K562 (cell line): ENCODE results near the gene ERC2.

ENCODE experiments used
- CBX3 ChIP-seq, 2 experiments: IDR thresholded peaks; 1 replicate in 1 of 2; 2 replicates in 1 of 2; pipeline ENCODE4 v1.6.1; 2012; ENCODE audit warnings: inconsistent platforms in 2 of 2, low read length in 2 of 2, borderline replicate concordance in 1 of 2, control low read depth in 1 of 2
- CHCHD3 ChIP-seq: fragments of 250-450 bp; sonication (Bioruptor Pico); IDR thresholded peaks from 2 replicates; pipeline ENCODE4 v2.1.2; 2022; ENCODE audit warnings: mild to moderate bottlenecking
- CHD1 ChIP-seq: fragments of 200-600 bp; sonication (generic); IDR thresholded peaks from one replicate; pipeline ENCODE4 v1.6.1; 2012; ENCODE audit warnings: mild to moderate bottlenecking, moderate library complexity, low read length, inconsistent platforms
- CTCF ChIP-seq, 3 experiments: IDR thresholded peaks in 2 of 3; conservative IDR thresholded peaks in 1 of 3; 2 replicates each; pipeline ENCODE4 v1.5.1; 2011 to 2012; ENCODE audit warnings: low read length in 3 of 3, mild to moderate bottlenecking in 3 of 3, control low read depth in 2 of 3, improper control_type of control experiment in 1 of 3, inconsistent platforms in 1 of 3, low read depth in 1 of 3, mixed read lengths in 1 of 3, moderate library complexity in 1 of 3; ENCODE audit not compliant: insufficient read depth in 2 of 3
- KLF10 ChIP-seq: fragments of 250-450 bp; sonication (Bioruptor Pico); IDR thresholded peaks from 2 replicates; pipeline ENCODE4 v1.6.1; 2021; ENCODE audit warnings: matching md5 sums
- MTA3 ChIP-seq: fragments of 450-650 bp; formaldehyde crosslinking; IDR thresholded peaks from 2 replicates; pipeline ENCODE4 v1.6.1; 2017; ENCODE audit warnings: mild to moderate bottlenecking, borderline replicate concordance
- PTRF ChIP-seq: fragments of 450-650 bp; IDR thresholded peaks from 2 replicates; pipeline ENCODE4 v1.6.1; 2016; ENCODE audit warnings: mild to moderate bottlenecking, missing genetic modification characterization, missing compliant biosample characterization
- ZEB2 ChIP-seq: fragments of 450-650 bp; IDR thresholded peaks from 2 replicates; pipeline ENCODE4 v1.6.1; 2016
- TF ChIP-seq, protein P1 (sequence below): fragments of 250-450 bp; sonication (Bioruptor Pico); IDR thresholded peaks from 2 replicates; pipeline ENCODE4 v1.5.1; 2021; ENCODE audit warnings: mild to moderate bottlenecking
- TF ChIP-seq, protein P2 (sequence below): sonication (generic); formaldehyde crosslinking; IDR thresholded peaks from 2 replicates; pipeline ENCODE4 v1.8.1; 2023; ENCODE audit warnings: mild to moderate bottlenecking, missing genetic modification reagents
- TF ChIP-seq, protein P3 (sequence below), 3 experiments: fragments of 200-800 bp in 1 of 3; fragments of 250-450 bp in 1 of 3; fragments of 450-650 bp in 1 of 3; sonication (Bioruptor Pico) in 1 of 3; sonication (Bioruptor generic) in 1 of 3; formaldehyde crosslinking in 1 of 3; IDR thresholded peaks; 2 replicates each; pipeline versions ENCODE4 v1.6.1 to v1.8.0; 2016 to 2022; ENCODE audit warnings: mild to moderate bottlenecking in 2 of 3, missing genetic modification characterization in 2 of 3, missing compliant biosample characterization in 1 of 3, moderate library complexity in 1 of 3
- TF ChIP-seq, protein P4 (sequence below): fragments of 250-450 bp; sonication (Bioruptor Pico); IDR thresholded peaks from 2 replicates; pipeline ENCODE4 v1.9.0; 2021; ENCODE audit warnings: mild to moderate bottlenecking, inconsistent platforms

GRCh38 chr3:55711646-55712045, 756.6 kb downstream of the ERC2 start:
- TF ChIP-seq PTRF (tag) (no peak), CHD1 (no peak), KLF10 (CRISPR knock-in tag) (no peak), ZEB2 (no peak), CTCF (IDR thresholded peaks at IDR 0.05 in 2 of 3, conservative IDR thresholded peaks at IDR 0.05 in 1 of 3; ENCODE audit: insufficient read depth in 2 of 3, low read depth in 1 of 3, low read length in 3 of 3) (no peak), CHCHD3 (CRISPR knock-in tag) (no peak), MTA3 (no peak), CBX3 (IDR thresholded peaks at IDR 0.05; ENCODE audit: borderline replicate concordance in 1 of 2, low read length in 2 of 2) (no peak)
- TF ChIP-seq, protein P1, sequence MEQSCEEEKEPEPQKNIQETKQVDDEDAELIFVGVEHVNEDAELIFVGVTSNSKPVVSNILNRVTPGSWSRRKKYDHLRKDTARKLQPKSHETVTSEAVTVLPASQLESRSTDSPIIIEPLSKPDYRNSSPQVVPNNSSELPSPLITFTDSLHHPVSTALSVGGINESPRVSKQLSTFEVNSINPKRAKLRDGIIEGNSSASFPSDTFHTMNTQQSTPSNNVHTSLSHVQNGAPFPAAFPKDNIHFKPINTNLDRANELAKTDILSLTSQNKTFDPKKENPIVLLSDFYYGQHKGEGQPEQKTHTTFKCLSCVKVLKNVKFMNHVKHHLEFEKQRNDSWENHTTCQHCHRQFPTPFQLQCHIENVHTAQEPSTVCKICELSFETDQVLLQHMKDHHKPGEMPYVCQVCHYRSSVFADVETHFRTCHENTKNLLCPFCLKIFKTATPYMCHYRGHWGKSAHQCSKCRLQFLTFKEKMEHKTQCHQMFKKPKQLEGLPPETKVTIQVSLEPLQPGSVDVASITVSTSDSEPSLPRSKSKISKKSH (CRISPR knock-in tag) = no peak
- TF ChIP-seq, protein P2, sequence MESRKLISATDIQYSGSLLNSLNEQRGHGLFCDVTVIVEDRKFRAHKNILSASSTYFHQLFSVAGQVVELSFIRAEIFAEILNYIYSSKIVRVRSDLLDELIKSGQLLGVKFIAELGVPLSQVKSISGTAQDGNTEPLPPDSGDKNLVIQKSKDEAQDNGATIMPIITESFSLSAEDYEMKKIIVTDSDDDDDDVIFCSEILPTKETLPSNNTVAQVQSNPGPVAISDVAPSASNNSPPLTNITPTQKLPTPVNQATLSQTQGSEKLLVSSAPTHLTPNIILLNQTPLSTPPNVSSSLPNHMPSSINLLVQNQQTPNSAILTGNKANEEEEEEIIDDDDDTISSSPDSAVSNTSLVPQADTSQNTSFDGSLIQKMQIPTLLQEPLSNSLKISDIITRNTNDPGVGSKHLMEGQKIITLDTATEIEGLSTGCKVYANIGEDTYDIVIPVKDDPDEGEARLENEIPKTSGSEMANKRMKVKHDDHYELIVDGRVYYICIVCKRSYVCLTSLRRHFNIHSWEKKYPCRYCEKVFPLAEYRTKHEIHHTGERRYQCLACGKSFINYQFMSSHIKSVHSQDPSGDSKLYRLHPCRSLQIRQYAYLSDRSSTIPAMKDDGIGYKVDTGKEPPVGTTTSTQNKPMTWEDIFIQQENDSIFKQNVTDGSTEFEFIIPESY (CRISPR knock-in tag) = no peak
- TF ChIP-seq, protein P3, sequence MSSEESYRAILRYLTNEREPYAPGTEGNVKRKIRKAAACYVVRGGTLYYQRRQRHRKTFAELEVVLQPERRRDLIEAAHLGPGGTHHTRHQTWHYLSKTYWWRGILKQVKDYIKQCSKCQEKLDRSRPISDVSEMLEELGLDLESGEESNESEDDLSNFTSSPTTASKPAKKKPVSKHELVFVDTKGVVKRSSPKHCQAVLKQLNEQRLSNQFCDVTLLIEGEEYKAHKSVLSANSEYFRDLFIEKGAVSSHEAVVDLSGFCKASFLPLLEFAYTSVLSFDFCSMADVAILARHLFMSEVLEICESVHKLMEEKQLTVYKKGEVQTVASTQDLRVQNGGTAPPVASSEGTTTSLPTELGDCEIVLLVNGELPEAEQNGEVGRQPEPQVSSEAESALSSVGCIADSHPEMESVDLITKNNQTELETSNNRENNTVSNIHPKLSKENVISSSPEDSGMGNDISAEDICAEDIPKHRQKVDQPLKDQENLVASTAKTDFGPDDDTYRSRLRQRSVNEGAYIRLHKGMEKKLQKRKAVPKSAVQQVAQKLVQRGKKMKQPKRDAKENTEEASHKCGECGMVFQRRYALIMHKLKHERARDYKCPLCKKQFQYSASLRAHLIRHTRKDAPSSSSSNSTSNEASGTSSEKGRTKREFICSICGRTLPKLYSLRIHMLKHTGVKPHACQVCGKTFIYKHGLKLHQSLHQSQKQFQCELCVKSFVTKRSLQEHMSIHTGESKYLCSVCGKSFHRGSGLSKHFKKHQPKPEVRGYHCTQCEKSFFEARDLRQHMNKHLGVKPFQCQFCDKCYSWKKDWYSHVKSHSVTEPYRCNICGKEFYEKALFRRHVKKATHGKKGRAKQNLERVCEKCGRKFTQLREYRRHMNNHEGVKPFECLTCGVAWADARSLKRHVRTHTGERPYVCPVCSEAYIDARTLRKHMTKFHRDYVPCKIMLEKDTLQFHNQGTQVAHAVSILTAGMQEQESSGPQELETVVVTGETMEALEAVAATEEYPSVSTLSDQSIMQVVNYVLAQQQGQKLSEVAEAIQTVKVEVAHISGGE (CRISPR knock-in tag; IDR thresholded peaks at IDR 0.05) = no peak
- TF ChIP-seq, protein P4, sequence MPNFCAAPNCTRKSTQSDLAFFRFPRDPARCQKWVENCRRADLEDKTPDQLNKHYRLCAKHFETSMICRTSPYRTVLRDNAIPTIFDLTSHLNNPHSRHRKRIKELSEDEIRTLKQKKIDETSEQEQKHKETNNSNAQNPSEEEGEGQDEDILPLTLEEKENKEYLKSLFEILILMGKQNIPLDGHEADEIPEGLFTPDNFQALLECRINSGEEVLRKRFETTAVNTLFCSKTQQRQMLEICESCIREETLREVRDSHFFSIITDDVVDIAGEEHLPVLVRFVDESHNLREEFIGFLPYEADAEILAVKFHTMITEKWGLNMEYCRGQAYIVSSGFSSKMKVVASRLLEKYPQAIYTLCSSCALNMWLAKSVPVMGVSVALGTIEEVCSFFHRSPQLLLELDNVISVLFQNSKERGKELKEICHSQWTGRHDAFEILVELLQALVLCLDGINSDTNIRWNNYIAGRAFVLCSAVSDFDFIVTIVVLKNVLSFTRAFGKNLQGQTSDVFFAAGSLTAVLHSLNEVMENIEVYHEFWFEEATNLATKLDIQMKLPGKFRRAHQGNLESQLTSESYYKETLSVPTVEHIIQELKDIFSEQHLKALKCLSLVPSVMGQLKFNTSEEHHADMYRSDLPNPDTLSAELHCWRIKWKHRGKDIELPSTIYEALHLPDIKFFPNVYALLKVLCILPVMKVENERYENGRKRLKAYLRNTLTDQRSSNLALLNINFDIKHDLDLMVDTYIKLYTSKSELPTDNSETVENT (CRISPR knock-in tag) = no peak
